Stimulated activated CD4-positive, alpha-beta T cell treated with anti-CD3 and anti-CD28 coated beads, TNF-alpha, amount 100 ng/mL, for 1 hour (primary cell): Measurements from ENCODE around the gene STRADB.
"Not testable (repeated sequence)": the region's sequence is repeated elsewhere in the genome, so short reads cannot be mapped to it uniquely, and the experiment has no call there.

Experiments
- DNase-seq, 3 donors: peaks; one replicate each; pipeline ENCODE4 v3.0.0-alpha.2; 2020; ENCODE audit warnings: low read depth in 3 of 3, low spot score in 1 of 3

The STRADB gene

DNA sequence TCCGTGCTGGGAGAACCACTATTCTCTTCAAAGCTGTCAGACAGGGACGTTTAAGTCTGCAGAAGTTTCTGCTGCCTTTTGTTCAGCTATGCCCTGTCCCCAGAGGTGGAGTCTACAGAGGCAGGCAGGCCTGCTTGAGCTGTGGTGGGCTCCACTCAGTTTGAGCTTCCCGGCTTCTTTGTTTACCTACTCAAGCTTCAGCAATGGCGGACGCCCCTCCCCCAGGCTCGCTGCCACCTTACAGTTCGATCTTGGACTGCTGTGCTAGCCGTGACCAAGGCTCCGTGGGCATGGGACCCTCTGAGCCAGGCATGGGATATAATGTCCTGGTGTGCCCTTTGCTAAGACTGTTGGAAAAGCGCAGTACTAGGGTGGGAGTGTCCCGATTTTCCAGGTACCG, 21.2 kb upstream of the STRADB start:
- not testable (repeated sequence) for DNase-seq

DNA sequence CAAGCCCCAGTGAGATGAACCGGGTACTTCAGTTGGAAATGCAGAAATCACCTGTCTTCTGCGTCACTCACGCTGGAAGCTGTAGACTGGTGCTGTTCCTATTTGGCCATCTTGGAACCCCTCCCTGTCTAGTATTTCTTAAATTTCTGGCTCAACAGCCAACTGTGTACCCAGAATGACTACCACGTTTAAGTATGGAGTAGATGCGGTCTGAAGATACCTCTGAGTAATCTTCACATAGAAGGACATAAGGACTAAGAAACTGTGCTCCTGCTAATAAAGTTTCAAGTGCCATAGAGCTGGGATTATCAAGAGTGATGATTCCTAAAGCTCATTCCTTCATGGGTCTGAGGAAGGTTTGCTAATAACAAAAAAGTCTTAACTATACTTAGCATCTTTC, 20.7 kb upstream of the STRADB start:
- no peak for DNase-seq

DNA sequence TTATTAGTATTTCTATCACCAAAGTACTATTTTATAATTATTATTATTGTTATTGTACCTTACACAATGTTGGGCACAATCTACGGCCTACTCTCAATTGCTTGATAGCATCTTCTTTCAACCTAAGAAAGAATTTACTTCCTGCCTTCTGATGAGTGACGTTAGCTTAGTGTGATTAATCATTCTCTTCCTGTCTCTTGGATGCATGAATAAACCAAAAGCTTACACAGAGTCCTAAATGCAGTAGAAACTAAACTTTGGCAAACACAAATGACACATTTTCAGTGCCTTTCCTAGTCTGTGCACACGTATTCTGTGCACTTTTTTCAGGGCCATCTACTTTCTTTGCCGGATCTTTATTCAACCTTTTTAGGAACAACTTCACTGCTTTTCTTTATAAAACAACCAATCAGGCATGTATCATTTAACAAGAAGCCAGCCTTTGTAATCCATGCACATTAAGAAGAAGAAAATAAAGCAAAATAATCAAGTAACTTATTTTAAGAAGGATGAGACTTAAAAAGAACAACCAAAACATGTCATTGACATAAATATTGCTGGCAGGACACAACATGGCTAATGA, 19.4 kb upstream of the STRADB start:
- DNase-seq = no peak

DNA sequence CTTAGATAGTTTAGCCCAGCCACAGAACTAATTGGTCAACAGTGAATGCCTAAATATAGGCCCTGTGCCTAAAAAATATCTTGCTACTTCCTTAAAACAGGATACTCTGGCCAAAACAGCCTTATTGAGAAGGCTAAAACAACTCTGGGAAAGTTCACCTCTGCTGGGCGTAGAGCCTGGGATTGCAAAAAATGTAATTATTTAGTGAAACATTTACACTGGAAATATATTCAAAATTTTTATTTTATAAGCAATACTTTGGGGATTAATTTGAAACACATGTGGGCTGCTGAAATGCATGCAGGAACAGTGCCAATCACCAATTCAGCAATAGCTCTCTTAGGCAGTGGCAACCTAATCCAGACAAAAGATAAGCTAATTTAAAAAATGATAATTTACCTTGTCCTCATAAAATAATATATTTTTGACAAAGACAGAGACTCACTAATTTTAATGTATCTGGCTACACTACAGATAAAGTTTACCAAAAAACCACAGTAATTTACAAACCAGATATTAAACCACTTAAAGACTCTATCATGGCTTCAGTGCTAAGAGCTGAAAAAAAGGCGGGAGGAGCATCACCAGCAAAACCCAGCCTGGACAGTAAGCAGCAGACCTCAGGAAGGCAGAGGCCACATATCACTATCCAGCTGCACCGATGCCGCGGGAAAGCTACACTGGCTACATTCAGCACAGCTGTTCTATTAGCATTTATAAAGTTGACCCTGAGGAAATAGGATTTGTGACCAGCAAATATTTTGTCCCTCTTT, 18.7 kb upstream of the STRADB start:
- no peak for DNase-seq

DNA sequence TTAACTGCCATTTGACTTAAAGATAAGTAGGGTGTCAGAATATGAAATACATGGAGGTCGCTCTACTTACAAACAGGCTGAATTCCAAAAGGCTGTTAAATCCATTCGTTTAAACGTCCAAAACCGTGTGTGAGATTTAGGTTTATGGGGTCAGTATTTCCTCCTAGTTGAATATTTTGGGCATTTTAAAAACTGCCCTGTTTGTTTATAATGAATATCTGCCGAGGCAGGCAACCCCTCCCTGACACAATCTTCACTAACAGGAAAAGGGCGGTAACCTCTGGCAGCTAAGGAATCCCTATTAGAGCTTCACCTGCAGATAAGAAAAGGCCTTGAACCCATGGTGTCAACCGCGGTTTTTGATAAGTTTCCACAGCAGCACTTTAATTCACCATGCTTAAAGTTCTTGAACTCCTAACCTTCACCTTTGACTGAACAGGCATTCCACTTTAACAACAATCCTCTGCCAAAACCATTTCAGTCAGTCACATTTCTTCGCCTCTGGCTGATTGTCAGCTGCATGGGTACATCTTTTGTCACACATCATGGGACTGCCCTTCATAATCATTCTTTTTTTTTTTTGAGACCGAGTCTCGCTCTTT, 18.0 kb upstream of the STRADB start:
- DNase-seq = no peak

DNA sequence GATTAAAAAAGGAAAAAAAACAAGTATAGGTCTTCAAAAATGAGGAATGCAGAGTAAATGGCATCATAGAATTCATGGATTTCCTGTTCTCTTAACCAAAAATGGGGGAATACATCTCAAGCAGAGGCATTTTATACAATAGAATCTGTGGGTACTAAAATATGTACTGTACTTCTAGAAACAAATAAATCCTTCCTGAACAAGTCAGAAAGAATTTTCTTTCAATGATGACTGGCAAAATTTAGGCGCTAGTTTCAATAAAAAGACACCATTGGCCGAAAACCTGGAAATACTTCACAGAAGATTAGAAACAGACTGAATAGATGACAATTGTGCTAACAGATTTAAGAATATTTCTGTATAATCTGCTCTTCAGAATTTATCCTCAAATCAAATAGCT, 15.4 kb upstream of the STRADB start:
- no peak for DNase-seq

DNA sequence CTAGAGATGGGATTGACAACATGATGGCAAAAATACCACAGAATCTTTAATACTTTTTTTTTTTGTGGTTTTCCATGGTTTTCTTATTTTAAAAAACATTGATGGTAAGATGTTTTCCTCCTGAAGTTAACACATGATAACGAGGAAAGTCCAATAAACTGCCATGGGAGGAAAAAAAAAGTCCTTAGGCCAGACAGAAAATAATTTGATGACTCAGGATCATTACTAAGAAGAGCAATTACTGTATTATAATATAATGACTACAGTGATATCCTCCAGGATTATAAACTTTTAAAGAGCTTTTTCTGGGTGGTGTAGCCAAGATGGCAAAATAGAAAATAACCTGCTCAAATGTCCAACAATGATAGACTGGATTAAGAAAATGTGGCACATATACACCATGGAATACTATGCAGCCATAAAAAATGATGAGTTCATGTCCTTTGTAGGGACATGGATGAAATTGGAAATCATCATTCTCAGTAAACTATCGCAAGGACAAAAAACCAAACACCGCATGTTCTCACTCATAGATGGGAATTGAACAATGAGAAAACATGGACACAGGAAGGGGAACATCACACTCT, 12.1 kb upstream of the STRADB start:
- not testable (repeated sequence) for DNase-seq

DNA sequence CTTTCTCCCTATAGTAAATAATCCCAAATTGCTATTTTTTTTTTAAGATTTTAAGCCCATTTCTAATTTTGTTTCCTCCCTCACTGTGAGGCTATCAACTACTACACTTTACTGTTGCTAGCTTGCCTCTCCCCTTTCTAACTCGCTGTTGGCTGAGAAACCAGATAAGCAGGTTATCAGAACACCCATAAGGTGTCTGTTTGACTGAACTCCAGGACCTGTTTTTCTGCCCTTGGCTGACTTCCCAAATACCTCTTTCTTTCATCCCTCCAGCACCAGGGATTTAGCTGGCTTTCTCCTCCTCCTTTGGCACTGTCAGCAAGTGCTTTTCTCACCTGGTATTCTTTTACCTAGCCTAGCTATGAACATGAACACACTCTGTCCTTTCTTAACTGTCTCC, 11.4 kb upstream of the STRADB start:
- DNase-seq = no peak

DNA sequence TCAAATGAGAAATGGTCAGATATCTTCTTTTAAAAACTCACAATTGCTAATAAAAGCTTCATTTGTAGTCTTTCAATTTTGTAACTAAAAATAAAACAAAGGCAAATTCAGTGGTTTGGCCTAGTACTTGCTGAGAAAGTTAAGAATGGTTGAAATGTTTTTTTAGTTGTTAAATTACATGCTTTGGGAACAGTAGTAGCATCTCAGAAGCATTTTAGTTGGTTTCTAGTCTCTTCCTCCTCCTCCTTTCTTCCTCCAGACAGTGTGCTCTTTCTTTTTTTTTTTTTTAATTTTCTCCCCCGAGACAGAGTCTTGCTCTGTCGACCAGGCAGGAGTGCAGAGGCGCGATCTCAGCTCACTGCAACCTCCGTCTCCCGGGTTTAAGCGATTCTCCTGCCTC, 10.1 kb upstream of the STRADB start:
- no peak for DNase-seq

DNA sequence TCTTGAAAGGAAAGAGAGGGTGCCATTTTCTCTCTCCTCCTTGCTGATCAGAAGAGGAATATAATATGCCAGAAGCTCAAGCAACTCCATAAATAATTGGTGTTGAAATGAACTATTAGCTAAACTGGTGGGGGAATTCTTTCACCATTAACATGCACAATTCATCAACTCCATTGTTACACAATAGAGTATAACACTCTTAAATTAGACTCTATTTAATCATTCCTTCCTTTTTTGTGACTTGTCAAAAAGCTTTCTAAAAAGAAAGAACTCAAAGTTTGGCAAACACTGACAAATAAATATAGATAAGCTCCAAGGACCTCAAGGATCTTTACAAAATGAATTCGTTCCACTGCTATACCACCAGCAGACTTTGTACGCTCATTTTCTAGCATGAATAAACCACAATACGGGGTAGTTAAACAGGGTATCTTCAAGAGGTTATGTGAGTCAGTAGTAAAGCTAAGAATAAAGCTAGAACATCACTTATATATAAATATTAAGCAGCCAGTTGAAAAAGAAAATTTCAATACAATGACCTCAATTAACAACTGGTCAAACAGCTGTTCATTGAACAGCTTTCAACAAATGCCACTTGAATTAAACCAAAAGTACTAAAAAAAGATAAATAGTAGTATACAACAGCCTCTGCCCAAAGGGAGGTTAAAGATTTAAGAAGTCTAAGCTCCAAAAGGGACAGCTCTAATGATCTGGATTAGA, 6.6 kb upstream of the STRADB start:
- DNase-seq = no peak

DNA sequence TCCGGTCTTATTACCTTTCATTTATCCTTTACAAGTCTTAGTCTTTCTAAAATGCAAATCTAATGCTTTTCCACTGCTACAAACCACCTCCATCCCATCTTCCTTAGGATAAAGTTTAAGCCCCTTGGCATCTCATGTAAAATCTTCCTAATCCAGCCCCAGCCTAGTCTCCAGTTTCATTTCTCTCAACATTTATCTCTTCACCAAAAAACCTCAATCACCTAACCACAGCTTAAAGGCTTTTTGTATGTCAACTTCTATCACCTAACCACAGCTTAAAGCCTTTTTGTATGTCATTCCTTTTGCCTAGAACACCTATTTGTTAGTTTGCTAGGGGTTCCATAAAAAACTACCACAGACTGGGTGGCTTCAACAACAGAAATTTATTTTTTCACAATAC, 4.5 kb upstream of the STRADB start:
- DNase-seq = no peak

DNA sequence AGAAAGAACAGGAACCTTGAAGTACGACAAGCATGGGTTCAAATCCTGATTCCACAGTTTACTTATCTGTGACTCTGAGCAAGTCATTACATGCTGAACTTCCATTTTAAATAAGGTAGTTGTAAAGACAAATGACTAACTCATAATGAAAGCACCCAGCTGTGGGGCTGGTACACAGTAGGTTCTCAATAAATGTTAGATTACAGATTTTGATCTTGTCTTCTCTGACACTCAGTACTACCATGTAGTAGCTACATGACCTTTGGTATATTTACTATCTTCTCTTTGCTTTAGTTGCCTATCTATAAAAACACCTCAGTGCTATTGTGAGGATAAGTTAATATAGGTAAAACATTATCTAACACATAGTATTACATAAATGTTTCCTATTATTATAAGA, 3.5 kb upstream of the STRADB start:
- no peak for DNase-seq

DNA sequence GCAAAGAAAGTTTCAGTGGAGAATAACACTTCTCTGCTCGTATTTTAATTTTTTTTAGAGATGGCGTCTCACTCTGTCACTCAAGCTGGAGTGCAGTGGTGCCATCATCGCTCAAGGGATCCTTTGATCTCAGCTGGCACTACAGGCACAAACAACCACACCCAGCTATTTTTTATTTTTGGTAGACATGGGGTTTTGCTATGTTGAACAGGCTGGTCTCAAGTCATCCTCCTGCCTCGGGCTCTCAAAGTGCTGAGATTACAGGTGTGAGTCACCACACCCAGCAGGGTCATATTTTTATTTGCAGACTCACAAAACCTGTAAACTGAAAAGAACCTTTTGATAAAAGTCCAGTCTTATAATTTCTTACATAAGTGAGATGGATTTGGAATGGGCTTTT, 2.8 kb upstream of the STRADB start:
- DNase-seq = no peak

DNA sequence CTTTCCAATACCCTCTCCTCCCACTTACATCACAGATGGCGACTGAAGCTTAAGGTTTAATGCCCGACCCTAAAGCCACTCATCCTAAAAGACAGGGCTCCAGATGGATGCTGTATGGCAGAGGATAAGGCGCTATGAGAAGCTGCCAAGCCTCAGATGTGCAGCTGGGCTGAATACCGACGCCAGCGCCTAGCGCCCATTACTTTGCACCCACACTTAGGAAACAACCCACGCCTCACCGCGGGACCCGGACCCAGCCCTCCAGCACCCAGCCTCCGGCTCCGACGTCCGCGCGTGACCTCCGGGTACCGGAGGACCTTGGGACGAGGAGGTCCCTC, 617 bp upstream of the STRADB start:
- no peak for DNase-seq

DNA sequence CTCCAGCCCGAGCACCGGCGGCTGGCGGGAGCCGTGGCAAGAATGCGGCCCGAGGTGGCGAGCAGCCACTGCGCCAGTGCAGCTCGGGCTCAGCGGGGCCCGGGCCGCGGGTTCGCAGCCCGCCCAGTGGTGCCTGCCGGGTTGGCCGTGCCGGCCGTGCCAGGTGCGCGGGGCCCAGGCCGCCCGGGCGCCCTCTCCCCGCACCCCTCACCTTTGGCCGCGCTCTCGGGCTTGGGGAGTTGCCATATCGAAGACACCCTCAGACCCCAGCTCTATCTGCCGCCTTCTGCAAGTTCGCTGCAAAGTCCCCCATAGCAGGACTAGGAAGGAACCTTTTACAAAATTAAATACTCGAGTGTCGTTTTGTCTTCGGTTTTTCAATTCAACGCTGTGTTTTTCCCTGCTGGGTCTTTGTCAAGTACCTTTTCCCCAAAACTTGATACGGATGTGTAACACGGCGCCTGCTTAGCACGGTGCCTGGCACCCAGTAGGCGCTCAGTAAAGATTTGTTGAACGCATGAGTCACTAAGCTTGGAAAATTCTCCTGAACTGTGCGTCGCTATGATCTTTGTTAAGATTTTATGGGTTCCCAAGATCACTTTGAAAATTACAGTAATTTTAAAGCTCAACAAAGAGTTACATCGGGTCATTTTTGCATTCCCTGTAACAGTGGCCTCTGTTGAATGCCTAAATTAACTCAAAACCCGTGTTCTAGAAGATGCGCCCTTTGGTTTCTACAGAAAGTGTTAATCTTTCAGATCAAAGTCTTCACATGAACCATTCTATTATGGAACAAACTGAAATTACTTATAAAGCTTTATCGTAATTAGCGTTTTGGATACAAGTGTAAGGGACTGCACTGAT, 750 bp downstream of the STRADB start:
- DNase-seq = no peak

DNA sequence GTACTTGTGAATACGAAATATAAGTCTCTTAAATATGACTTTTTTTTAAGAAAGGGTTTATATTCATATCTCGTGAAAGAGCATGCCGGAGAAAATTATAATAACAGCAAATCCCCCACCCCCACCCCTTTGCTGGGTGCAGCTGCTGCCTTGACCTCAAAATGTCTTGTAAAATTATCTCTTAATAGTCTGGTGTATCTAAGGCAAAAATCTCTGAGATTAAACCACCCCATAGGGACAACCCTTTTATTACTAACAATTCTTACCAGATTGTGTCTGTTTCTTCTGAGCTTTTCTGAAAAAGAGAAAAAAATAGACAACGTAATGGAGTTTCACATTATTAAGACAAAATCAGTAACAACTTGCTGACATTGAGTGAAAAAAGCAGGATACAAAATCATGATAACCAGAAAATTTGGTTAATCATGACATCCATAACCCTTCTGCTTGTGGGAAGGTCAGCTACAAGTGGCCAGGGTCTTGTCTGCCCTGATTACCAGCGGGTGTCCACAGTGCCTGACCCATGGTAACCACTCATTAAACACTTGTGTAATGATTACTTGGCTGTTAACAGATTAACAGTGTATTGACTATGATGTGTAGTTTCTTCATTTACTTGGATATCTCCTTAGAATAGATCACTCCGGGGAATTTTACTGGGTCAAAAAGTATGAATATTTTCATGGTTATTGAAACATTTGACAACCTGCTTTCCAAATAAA, 1.5 kb downstream of the STRADB start:
- no peak for DNase-seq

DNA sequence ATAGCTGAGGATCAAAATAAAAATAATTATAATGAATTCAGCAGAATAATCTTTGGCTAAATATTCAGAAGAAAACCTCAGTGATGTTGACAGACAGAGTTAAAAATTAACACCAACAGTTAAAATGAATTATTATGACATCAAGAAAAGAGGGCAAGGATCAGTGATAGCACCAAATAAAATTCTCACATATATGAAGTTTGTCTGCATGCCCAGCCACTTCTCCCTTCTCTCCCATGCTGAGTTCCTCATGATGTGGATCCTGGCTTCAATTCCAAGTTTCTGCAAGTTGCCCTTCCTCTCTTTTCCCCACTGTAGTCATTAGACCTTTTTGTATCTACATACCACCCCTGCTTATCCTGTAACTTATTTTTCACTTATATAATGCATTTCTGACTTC, 6.8 kb downstream of the STRADB start:
- no peak for DNase-seq

DNA sequence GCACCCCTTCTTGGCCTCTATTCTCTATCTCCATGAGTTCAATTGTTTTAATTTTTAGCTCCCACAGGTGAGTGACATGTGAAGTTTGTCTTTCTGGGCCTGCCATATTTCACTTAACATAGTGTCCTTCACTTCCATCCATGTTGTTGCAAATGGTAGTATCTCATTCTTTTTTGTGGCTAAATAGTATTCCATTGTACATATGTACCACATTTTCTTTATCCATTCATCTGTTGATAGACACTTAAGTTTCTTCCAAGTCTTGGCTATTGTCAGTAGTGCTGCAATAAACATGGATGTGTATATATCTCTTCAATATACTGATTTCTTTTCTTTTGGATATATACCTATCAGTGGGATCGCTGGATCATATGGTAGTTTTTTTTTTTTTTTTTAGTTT, 9.0 kb downstream of the STRADB start:
- DNase-seq = no peak

DNA sequence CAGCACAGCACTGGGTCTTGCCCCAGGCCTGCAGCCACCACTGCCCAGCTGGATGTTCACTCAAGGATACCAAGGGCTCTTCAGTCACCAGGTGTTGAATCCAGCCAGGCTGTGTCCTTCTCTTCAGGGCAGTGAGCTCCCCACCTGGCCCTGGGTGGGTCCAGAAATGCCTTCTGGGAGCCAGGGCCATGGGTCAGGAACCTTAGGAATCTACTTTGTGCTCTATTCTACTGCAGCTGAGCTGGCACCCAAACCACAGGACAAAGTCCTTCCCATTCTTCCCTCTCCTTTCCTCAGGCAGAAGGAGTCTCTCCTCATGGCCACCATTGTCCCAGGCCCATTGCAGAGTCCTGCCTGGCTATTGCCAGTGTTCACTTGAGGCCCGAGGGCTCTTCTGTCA, 13.0 kb downstream of the STRADB start:
- DNase-seq = no peak

DNA sequence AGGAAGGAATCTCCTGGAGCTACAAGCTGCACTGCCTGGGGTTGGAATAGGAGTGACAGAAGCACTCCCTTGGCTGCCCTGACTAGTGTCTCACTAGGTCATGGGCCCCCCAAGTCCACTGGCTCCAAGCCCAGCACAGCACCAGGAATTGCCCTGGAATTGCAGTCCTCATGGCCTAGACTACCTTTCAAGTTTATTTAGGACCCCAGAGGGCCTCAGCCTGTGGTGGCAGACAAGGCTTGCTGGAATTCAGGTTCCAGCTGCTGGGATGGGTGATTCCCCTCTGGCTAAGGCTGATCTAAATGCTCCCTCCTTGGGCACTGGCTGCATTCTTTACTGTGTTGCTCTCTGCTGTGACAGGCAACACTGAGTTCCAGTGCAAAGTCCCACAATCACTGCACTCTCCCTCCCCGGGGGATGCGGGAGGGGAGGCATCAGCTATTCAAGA, 14.0 kb downstream of the STRADB start:
- no peak for DNase-seq
